HepG2 (cell line): Measurements from ENCODE around the gene NDUFB6. TPM values are rescaled to one million over a fixed set of nuclear protein-coding genes. Genes with fewer than 3 reads are reported as not detected.

Experiments used
- AGO1 ChIP-seq: fragments of 200-400 bp; formaldehyde crosslinking; IDR thresholded peaks from 2 replicates; pipeline ENCODE4 v1.6.1; 2017; ENCODE audit warnings: mild to moderate bottlenecking, low read depth, low read length, moderate library complexity; ENCODE audit not compliant: poor library complexity, severe bottlenecking
- CAMTA2 ChIP-seq: sonication (generic); formaldehyde crosslinking; IDR thresholded peaks from 2 replicates; pipeline ENCODE4 v1.4.0; 2020; ENCODE audit warnings: mild to moderate bottlenecking, missing genetic modification reagents, borderline replicate concordance
- DMTF1 ChIP-seq: sonication (generic); formaldehyde crosslinking; IDR thresholded peaks from 2 replicates; pipeline ENCODE4 v1.4.0; 2020; ENCODE audit warnings: mild to moderate bottlenecking, missing genetic modification reagents
- E2F5 ChIP-seq: sonication (generic); formaldehyde crosslinking; conservative IDR thresholded peaks from 2 replicates; pipeline ENCODE4 v1.4.0; 2020; ENCODE audit warnings: missing genetic modification reagents
- HNF1B ChIP-seq: sonication (generic); formaldehyde crosslinking; IDR thresholded peaks from 2 replicates; pipeline ENCODE4 v1.5.1; 2020; ENCODE audit warnings: mild to moderate bottlenecking, moderate library complexity, missing genetic modification reagents
- KIAA2018 ChIP-seq: sonication (generic); formaldehyde crosslinking; IDR thresholded peaks from 2 replicates; pipeline ENCODE4 v1.5.0; 2020; ENCODE audit warnings: mild to moderate bottlenecking, missing genetic modification reagents, borderline replicate concordance
- RARG ChIP-seq: sonication (generic); formaldehyde crosslinking; IDR thresholded peaks from 2 replicates; pipeline ENCODE4 v1.4.0; 2020; ENCODE audit warnings: low read depth, mild to moderate bottlenecking, missing genetic modification reagents
- SAFB2 ChIP-seq: sonication (generic); formaldehyde crosslinking; IDR thresholded peaks from 2 replicates; pipeline ENCODE4 v1.5.1; 2020; ENCODE audit warnings: missing genetic modification reagents, low read depth, mild to moderate bottlenecking, borderline replicate concordance
- SALL1 ChIP-seq: sonication (generic); formaldehyde crosslinking; IDR thresholded peaks from 2 replicates; pipeline ENCODE4 v1.8.0; 2022; ENCODE audit warnings: mild to moderate bottlenecking, missing genetic modification reagents
- ZNF468 ChIP-seq: sonication (generic); formaldehyde crosslinking; IDR thresholded peaks from 2 replicates; pipeline ENCODE4 v1.8.0; 2022; ENCODE audit warnings: mild to moderate bottlenecking, moderate library complexity, missing genetic modification reagents
- ZNF713 ChIP-seq: sonication (generic); formaldehyde crosslinking; IDR thresholded peaks from 2 replicates; pipeline ENCODE4 v1.4.0; 2020; ENCODE audit warnings: mild to moderate bottlenecking, missing genetic modification reagents
- ZNF781 ChIP-seq: sonication (generic); formaldehyde crosslinking; IDR thresholded peaks from 2 replicates; pipeline ENCODE4 v1.5.1; 2020; ENCODE audit warnings: borderline replicate concordance, mild to moderate bottlenecking, missing genetic modification reagents; ENCODE audit errors: not compliant biosample characterization
- ZNF782 ChIP-seq: sonication (generic); formaldehyde crosslinking; IDR thresholded peaks from 2 replicates; pipeline ENCODE4 v1.4.0; 2020; ENCODE audit warnings: missing genetic modification reagents, mild to moderate bottlenecking, borderline replicate concordance
- ZNF878 ChIP-seq: sonication (generic); formaldehyde crosslinking; IDR thresholded peaks from 2 replicates; pipeline ENCODE4 v1.8.1; 2023; ENCODE audit warnings: mild to moderate bottlenecking, missing genetic modification reagents, moderate library complexity
- polyA plus RNA-seq, 8 experiments: library from polyadenylated mRNA; depleted of rRNA in 3 of 8; stranded (reverse) in 7 of 8; unstranded in 1 of 8; fragments of >200 nt; fragmentation: Illumina TruSeq in 4 of 8; extraction: Trizol in 4 of 8; gene quantifications; 2 replicates each; pipeline versions ENCODE4 v1.2.1 to v1.2.3, GENCODE V29; 2011 to 2016; ENCODE audit warnings: low read depth in 4 of 8, missing spikeins in 1 of 8, mixed read lengths in 1 of 8; ENCODE audit not compliant: insufficient read depth in 1 of 8
- total RNA-seq, 5 experiments: library from RNA; depleted of rRNA; stranded (reverse); fragments of >200 nt; fragmentation: Illumina TruSeq; extraction: Trizol; gene quantifications; 2 replicates each; pipeline ENCODE4 v1.2.3, GENCODE V29; 2016; ENCODE audit warnings: low read depth in 1 of 5

Gene NDUFB6
- total and polyA plus RNA-seq, 2 of the 13 experiments (the other 11 are each of a cell fraction or from before 2014, with no cell fraction given): 31.2 to 81.9 TPM

GRCh38 chr9:32524892-32525708 is 47.9 kb downstream of the NDUFB6 start (continued):
- TF ChIP-seq KIAA2018 (no peak), AGO1 (no peak), ZNF468 (CRISPR knock-in tag) (no peak), ZNF782 (no peak), ZNF878 (CRISPR knock-in tag) (no peak), HNF1B (no peak), ZNF713 (CRISPR knock-in tag) (no peak), RARG (CRISPR knock-in tag) (0 out of 2 replicates have a peak, but pooled peaks have one; percentile 14), SAFB2 (CRISPR knock-in tag) (no peak), SALL1 (CRISPR knock-in tag) (no peak), DMTF1 (CRISPR knock-in tag) (no peak), CAMTA2 (no peak), ZNF781 (CRISPR knock-in tag) (no peak), E2F5 (no peak)
